BJ (cell line): ENCODE results near the gene CCDC136. TPM values are rescaled to one million over a fixed set of nuclear protein-coding genes. Genes with fewer than 3 reads are reported as not detected.
A peak's percentile ranks its signal among the peaks of the same experiment; 100 is the strongest.

Experiments used
- CTCF ChIA-PET: fragments of 350-600 bp; formaldehyde crosslinking; extraction: SDS; loops from one replicate; lab custom pipeline; 2021; ENCODE audit warnings: antibody characterized with exemption, inconsistent platforms; lab: Yijun Ruan, JAX
- POLR2A ChIA-PET: fragments of 300-600 bp; sonication (Branson Sonifier 250); formaldehyde crosslinking; extraction: SDS; loops from one replicate; lab custom pipeline; 2021; ENCODE audit warnings: antibody characterized with exemption; lab: Charles Lee
- DNase-seq: peaks from one replicate; pipeline ENCODE4 v3.0.0-alpha.2; 2011; ENCODE audit warnings: low read depth
- H3K27me3 ChIP-seq: 2 replicates; pipeline ENCODE4 v1.6.0; 2011; ENCODE audit warnings: low read length; ENCODE audit not compliant: control insufficient read depth, insufficient read depth
- H3K36me3 ChIP-seq: 2 replicates; pipeline ENCODE4 v1.5.1; 2011; ENCODE audit warnings: low read length; ENCODE audit not compliant: control insufficient read depth, insufficient read depth
- H3K4me3 ChIP-seq: 2 replicates; pipeline ENCODE4 v1.5.1; 2011; ENCODE audit warnings: low read depth, mild to moderate bottlenecking, control low read depth, low read length
- CTCF ChIP-seq: IDR thresholded peaks from 2 replicates; pipeline ENCODE4 v1.5.1; 2011; ENCODE audit warnings: low read depth, mild to moderate bottlenecking, control low read depth, inconsistent platforms, low read length, moderate library complexity; ENCODE audit not compliant: insufficient read depth
- polyA plus RNA-seq: library from polyadenylated mRNA; depleted of rRNA; stranded (reverse); fragments of >200 nt; gene quantifications from 2 replicates; pipeline ENCODE4 v1.2.3, GENCODE V29; 2011

Gene CCDC136
- polyA plus RNA-seq, 1 experiment: 13.2 TPM

- CTCF ChIA-PET: interaction anchor here (0.8 to 2.0 kb wide), 5 partner anchors 17 to 251 kb away, joined by 3 to 14 read pairs (median 4); no protein-coding TSS in a partner anchor
- Histone ChIP-seq H3K27me3 (no peaks in the 10 kb centered on the region), H3K4me3 (no peak overlapping the region), H3K36me3 (peaks cover 32% of the 10 kb centered on the region)
- POLR2A ChIA-PET: interaction anchor here (0.7 kb wide), 1 partner anchor 28 kb away, joined by 4 read pairs; no protein-coding TSS in a partner anchor
- no peak for DNase-seq
- TF ChIP-seq CTCF: no peak
These were observed 67.7 kb downstream of the CCDC136 start for GRCh38 chr7:128859232-128860157.

DNA sequence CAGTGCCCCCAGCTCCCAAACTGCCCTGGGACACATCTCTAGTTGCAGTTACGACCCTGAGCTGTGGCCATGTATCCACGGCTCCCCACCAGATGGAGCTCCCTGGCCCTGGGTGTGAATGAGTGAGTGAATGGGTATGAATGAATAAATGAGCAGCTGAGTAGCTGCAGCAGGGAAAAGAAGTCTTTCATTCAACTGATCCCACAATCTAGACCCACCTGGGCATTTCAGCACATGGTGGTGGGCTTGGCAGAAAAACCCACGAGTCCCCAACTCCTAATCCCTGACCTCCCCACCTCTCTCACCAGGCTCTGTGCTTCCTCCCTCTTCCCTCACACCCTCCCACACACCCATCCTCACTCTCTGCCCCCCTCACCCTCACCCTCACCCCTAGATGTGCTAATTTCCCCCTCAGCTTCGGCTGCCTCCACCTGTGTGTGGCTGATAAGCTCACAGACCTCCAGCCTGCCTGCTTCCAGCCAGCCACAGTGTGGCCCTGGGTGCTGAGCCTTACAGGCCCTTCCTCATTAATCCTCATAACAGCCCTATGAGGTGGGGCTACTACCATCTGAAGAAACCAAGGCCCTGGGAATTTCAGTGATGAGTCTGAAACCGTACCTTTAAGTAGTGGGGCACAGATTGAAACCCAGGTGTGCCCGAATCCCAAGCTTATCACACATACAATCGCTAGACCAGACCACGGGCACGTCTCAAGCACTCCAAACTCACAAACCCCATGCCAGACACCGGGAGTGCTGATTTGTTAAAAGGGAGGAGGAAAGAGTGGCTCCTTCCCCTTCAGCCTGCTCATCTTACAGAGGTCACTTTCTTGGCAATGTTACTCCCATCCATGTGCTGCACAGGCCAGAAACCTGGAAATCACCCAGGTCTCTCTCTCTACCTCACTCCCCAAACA, 68.6 kb downstream of the CCDC136 start:
- DNase-seq: no peak
- CTCF ChIA-PET: interaction anchor here (0.8 to 2.0 kb wide), 4 partner anchors 18 to 23 kb away, joined by 3 to 14 read pairs (median 7); no protein-coding TSS in a partner anchor
- POLR2A ChIA-PET: interaction anchor here (0.7 kb wide), 1 partner anchor 28 kb away, joined by 4 read pairs; no protein-coding TSS in a partner anchor
- peak; percentile 43 for TF ChIP-seq CTCF
- peaks cover 28% of the 10 kb centered on the region for H3K36me3 ChIP-seq
- H3K27me3 ChIP-seq: no peaks in the 10 kb centered on the region
- H3K4me3 ChIP-seq: no peak overlapping the region

GRCh38 chr7:128861957-128862570, 70.3 kb downstream of the CCDC136 start:
- no peak for DNase-seq

More at GRCh38 chr7:128861957-128862570, 70.3 kb downstream of the CCDC136 start:
- Histone ChIP-seq H3K36me3 (peaks cover 18% of the 10 kb centered on the region), H3K27me3 (no peaks in the 10 kb centered on the region), H3K4me3 (no peak overlapping the region)
- CTCF ChIA-PET: interaction anchor here (1.1 to 3.7 kb wide), 10 partner anchors 13 to 189 kb away, joined by 3 to 54 read pairs (median 4); partner anchors contain the start of gene CALU
- TF ChIP-seq CTCF: no peak
- POLR2A ChIA-PET: interaction anchor here (0.7 to 1.3 kb wide), 2 partner anchors 29 to 34 kb away, joined by 3 to 16 read pairs; no protein-coding TSS in a partner anchor
